Neural cell (in vitro differentiated cells): ENCODE data around the gene NRL.
"Not testable (repeated sequence)": the region's sequence is repeated elsewhere in the genome, so short reads cannot be mapped to it uniquely, and the experiment has no call there.

Experiments used
- EP300 ChIP-seq: fragments of 450-650 bp; conservative IDR thresholded peaks from 2 replicates; pipeline ENCODE4 v1.6.1; 2014; ENCODE audit warnings: antibody characterized with exemption, mild to moderate bottlenecking, moderate library complexity; ENCODE audit not compliant: poor library complexity, severe bottlenecking
- EZH2 ChIP-seq: fragments of 200-600, 300-800 bp; shearing (Covaris generic), sonication (generic); IDR thresholded peaks from 2 replicates; pipeline ENCODE4 v1.6.1; 2014; ENCODE audit warnings: antibody characterized with exemption, low read length, borderline replicate concordance, mild to moderate bottlenecking; ENCODE audit not compliant: insufficient read depth, poor library complexity, severe bottlenecking
- POLR2AphosphoS5 ChIP-seq: IDR thresholded peaks from 2 replicates; pipeline ENCODE4 v1.6.1; 2012
- RAD21 ChIP-seq: fragments of 450-650 bp; conservative IDR thresholded peaks from 2 replicates; pipeline ENCODE4 v1.6.1; 2014; ENCODE audit warnings: antibody characterized with exemption, mild to moderate bottlenecking, moderate library complexity
- SMC3 ChIP-seq: fragments of 450-650 bp; conservative IDR thresholded peaks from 2 replicates; pipeline ENCODE4 v1.6.1; 2014; ENCODE audit warnings: antibody characterized with exemption, mild to moderate bottlenecking, moderate library complexity; ENCODE audit not compliant: poor library complexity
- TF ChIP-seq, protein P1 (sequence below): fragments of 450-650 bp; IDR thresholded peaks from 2 replicates; pipeline ENCODE4 v1.5.1; 2014; ENCODE audit warnings: antibody characterized with exemption, mild to moderate bottlenecking, moderate library complexity; ENCODE audit not compliant: poor library complexity, severe bottlenecking
- TF ChIP-seq, protein P2 (sequence below): IDR thresholded peaks from 2 replicates; pipeline ENCODE4 v1.6.1; 2012; ENCODE audit warnings: borderline replicate concordance

DNA sequence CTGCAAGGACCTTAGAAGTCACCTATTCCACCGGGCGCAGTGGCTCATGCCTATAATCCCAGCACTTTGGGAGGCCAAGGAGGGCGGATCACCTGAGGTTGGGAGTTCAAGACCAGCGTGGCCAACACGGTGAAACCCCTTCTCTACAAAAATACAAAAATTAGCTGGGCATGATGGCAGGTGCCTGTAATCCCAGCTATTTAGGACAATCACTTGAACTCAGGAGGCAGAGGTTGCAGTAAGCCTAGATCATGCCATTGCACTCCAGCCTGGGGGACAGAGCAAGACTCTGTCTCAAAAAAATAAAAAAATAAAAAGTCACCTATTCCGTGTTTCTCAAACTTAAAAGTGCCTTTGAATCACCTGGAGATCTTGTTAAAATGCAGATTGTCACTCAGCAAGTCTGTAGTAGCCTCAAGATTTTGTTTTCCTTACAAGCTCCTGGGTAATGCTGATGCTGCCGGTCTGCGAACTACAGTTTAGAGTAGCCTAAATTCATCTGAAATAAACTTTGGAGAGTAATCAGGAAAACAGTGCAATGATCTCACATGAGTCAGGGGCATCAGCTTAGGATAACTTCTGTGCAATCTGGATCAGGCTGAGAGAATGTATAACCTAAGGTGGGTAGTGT, 9.0 kb downstream of the NRL start:
- TF ChIP-seq, protein P1, sequence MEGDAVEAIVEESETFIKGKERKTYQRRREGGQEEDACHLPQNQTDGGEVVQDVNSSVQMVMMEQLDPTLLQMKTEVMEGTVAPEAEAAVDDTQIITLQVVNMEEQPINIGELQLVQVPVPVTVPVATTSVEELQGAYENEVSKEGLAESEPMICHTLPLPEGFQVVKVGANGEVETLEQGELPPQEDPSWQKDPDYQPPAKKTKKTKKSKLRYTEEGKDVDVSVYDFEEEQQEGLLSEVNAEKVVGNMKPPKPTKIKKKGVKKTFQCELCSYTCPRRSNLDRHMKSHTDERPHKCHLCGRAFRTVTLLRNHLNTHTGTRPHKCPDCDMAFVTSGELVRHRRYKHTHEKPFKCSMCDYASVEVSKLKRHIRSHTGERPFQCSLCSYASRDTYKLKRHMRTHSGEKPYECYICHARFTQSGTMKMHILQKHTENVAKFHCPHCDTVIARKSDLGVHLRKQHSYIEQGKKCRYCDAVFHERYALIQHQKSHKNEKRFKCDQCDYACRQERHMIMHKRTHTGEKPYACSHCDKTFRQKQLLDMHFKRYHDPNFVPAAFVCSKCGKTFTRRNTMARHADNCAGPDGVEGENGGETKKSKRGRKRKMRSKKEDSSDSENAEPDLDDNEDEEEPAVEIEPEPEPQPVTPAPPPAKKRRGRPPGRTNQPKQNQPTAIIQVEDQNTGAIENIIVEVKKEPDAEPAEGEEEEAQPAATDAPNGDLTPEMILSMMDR, result not testable (repeated sequence)
- TF ChIP-seq RAD21, POLR2AphosphoS5, EP300, SMC3, EZH2: not testable (repeated sequence)
- TF ChIP-seq, protein P2, sequence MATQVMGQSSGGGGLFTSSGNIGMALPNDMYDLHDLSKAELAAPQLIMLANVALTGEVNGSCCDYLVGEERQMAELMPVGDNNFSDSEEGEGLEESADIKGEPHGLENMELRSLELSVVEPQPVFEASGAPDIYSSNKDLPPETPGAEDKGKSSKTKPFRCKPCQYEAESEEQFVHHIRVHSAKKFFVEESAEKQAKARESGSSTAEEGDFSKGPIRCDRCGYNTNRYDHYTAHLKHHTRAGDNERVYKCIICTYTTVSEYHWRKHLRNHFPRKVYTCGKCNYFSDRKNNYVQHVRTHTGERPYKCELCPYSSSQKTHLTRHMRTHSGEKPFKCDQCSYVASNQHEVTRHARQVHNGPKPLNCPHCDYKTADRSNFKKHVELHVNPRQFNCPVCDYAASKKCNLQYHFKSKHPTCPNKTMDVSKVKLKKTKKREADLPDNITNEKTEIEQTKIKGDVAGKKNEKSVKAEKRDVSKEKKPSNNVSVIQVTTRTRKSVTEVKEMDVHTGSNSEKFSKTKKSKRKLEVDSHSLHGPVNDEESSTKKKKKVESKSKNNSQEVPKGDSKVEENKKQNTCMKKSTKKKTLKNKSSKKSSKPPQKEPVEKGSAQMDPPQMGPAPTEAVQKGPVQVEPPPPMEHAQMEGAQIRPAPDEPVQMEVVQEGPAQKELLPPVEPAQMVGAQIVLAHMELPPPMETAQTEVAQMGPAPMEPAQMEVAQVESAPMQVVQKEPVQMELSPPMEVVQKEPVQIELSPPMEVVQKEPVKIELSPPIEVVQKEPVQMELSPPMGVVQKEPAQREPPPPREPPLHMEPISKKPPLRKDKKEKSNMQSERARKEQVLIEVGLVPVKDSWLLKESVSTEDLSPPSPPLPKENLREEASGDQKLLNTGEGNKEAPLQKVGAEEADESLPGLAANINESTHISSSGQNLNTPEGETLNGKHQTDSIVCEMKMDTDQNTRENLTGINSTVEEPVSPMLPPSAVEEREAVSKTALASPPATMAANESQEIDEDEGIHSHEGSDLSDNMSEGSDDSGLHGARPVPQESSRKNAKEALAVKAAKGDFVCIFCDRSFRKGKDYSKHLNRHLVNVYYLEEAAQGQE, result not testable (repeated sequence)
